DMS79 (cell line): ENCODE data around the gene SGCD.

Experiments used
- DNase-seq: peaks from one replicate; lab custom pipeline; 2025; lab: John Stamatoyannopoulos, UW

Gene SGCD

DNA sequence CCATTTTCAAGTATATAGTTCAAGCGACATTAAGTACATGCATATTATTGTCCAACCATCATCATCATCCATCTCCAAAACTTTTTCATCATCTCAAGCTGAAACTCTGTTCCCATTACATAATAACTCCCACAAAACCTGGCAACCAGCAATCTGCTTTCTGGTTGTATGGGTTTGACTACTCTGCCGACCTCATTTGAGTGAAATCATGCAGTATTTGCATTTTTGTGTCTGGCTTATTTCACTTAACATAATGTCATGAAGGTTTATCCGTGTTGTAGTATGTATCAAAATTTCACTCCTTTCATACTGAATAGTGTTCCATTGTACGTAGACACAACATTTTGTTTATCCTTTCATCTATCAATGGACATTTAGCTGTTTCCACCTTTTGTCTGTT lies 74.8 kb downstream of the SGCD start:
- no peak for DNase-seq

DNA sequence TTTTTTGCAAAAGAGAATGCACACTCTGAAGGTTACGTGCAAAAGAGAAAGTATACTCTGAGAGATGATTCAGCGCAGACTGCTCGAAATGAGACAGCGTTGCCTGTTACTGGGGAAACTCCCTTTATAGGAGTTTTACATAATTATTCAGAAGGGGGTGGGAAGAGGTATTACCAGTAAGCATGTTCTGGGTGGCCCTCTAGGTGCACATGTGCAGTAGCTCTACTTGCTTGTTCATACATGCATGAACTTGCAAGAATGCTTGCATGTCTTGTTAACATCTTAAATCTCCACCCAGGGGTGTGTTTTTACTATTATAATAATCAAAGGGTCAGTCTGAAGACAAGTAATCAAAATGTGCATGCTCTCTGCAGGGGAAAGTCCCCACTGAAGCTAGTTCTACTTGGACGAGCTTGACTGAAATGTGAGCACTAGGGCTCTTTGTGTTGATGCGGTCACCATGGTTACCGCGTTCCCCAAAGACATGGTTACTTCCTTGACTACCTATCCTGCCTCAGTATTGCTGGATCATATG lies 75.5 kb downstream of the SGCD start:
- DNase-seq, result no peak

DNA sequence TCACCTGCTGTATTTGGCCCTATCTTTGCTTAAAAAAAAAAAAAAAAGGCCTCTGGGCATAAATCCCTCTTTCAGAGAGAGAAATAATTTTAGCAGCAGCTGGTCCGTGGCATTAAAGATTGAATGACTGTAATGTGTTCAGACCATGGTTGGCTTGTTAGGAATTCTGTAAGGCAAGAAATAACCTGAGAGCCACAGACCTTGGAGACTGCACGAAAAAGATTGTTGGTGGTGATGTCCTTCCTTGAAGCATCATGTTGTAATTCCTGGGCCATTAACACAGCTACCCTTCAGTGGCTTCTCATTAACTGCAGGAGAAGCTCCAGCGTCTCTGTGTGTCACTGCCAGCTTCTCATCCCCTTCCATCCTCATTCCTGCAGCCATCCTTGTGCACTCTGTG lies 79.0 kb downstream of the SGCD start:
- no peak for DNase-seq

DNA sequence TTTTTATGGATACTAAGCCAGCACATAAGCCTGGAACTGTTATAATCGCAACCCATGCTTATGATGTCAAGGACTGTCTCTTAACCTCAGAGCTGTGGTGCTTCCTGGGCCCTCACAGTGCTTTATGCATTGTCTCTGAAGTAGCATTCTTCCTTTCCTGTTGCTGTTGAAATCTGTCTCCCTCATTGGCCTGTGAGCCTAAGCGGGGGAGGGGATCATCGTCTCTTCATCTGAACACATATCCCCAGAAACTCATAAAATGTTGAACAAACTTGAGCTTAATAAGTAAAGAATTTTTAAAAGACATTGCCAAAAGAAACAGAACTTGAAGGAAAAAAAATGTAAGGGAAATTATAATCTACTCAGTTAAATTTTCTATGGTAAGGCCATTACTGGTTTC lies 80.3 kb downstream of the SGCD start:
- DNase-seq, result no peak

DNA sequence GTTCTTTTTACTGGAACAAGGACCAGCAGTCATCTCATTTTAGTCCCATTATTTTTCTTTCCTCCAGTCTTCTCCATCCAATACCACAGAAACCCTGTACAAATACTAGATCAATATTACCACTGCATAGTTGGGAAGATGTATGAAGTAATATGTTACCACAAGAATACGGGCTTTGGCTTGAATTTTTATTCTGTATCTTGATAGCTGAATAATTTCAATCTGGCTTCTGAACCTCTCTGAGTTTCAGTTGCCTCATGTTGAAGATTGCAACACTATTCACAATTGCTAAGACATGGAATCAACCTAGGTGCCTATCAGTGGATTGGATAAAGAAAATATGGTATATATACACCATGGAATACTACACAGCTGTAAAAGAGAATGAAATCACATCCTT lies 82.9 kb downstream of the SGCD start:
- no peak for DNase-seq

DNA sequence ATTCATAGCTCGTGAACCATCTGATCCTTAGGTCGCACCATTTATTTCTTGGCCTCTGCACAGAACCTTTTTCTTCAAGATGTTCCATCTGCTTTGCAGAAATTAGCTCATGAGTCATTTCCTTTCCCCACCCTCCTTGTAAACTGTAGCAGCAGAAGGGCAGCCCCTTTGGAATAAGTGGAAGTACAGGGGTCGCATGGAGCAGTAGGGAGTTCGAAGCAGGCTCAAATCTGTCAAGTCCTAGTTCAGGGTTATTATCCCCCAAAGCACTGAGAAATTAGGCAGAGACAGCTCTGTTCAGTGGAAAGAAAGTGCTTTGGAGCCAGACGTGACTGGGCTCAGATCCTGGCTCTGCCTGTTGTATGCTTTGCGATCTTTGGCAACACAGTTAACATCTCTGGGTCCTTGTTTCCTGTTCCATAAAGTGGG lies 84.2 kb downstream of the SGCD start:
- no peak for DNase-seq

DNA sequence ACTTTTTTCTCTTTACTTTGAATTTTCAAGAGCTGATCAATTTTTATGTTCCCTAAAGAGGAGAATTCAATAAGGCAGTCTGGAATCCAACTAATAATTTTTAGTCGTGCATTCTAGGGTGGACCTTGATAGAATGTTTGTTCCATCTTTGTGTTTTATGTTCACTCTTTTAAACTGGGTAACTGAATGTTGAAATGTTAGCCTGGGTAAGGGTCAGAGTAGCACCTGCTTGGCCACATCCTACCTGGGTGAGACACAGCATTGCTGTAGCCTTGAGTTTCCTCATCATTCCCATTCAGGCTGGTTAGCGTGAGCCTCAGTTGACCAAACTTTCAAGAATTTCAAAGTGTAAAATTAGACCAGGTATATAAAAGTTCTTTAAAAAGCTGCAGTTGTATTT lies 85.0 kb downstream of the SGCD start:
- no peak for DNase-seq

DNA sequence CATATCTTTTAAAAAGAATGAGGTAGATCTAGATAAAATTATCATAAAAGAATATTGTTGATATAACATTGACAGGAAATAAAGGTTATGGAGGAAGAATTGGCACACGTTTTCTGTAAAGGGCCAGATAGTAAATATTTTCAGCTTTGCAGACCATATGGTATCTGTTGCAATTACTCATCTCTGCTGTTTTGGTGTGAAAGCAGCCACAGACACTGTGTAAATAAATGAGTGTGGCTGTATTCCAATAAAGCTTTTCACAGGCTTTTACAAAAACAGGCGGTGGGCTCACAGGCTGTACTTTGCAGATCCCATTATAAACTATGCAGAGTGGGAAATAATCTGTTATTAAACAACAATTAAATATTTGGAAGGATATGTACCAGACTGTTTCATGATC lies 87.4 kb downstream of the SGCD start:
- no peak for DNase-seq

DNA sequence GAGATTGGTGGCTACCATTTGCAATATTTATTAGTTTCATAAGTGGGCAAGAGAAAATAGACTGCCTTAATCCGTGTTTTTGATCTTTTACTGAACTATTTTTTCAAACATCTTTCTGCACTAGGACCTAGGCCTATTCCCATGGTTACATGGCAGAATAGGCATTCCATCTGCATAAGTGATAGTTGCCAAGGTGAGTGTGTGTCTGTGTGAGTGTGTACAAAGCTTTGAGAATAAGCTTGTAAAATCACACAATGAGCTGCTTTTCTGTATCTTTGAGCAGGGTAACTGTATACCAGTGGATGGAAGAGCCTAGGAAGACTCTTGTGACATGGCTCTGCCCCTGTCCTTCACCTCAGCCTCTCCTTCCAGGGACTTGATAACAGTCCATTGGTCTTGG lies 92.7 kb downstream of the SGCD start:
- no peak for DNase-seq

DNA sequence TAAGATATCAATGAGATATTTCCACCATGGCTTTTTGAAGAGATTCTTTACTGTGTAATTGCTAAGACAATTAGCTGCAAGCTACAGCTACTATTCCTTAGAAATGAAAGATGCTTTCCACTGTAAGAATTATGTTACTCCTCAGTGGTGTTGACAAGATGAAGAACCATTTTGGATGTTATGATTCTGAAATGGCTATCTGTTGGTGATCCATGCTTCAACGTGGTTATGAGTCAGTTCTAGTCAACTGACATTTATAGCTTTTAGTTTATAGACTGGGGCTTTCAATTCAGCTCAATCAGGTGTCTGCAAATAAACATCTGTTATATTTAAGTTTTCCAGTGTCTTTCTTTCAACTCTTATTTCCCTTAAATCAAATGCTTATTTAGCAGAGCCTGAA lies 93.7 kb downstream of the SGCD start:
- no peak for DNase-seq

DNA sequence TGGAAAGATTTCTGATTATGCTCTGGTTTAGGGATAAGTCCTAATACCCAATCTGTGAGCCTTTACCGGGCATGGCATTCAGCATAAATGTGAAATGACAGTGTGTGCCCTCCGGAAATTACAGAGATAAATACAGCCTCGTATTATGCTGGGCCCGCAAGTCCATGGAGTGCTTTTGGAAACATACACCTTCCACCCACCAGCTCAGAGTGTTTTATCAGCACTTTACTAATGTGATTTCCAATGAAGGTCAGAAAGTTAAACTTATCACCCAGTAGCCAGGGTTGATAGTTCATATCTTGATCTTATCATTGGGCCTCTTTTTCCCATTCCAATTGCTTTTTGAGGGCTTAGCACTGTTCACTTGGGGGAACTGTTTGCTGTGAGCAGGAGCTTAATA lies 94.8 kb downstream of the SGCD start:
- DNase-seq, result no peak

DNA sequence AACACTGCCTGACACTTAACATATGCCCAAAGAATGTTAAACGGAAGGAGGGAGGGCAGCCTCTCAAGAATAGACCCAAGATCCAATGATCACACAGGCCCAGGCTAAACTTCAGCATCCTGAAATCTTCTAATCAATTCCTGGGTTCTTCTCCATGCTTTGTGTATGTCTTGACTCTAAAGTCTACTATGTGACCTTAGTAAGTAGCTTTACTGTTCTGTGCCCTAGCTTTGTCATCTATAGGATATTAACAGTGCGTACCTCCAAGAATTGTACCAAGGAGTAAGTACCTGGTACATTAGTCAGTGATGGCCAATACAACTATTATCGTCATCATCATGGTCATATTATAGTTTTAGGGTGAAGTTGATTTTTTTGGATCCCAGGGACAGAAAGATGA lies 96.6 kb downstream of the SGCD start:
- no peak for DNase-seq

DNA sequence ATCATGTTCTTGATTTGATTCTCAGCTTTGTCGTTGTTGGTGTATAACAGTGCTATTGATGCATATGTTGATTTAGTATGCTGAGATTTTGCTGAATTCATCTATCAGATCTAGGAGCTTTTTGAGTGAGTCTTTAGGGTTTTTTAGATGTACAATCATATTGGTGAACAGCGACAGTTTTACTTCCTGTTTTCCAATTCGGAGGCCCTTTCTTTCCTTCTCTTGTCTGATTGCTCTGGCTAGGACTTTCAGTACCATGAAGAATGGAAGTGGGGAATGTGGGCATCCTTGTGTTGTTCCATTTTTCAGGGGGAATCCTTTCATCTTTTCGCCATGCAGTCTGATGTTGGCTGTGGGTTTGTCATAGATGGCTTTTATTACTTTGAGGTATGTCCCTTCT lies 100.4 kb downstream of the SGCD start:
- no peak for DNase-seq

DNA sequence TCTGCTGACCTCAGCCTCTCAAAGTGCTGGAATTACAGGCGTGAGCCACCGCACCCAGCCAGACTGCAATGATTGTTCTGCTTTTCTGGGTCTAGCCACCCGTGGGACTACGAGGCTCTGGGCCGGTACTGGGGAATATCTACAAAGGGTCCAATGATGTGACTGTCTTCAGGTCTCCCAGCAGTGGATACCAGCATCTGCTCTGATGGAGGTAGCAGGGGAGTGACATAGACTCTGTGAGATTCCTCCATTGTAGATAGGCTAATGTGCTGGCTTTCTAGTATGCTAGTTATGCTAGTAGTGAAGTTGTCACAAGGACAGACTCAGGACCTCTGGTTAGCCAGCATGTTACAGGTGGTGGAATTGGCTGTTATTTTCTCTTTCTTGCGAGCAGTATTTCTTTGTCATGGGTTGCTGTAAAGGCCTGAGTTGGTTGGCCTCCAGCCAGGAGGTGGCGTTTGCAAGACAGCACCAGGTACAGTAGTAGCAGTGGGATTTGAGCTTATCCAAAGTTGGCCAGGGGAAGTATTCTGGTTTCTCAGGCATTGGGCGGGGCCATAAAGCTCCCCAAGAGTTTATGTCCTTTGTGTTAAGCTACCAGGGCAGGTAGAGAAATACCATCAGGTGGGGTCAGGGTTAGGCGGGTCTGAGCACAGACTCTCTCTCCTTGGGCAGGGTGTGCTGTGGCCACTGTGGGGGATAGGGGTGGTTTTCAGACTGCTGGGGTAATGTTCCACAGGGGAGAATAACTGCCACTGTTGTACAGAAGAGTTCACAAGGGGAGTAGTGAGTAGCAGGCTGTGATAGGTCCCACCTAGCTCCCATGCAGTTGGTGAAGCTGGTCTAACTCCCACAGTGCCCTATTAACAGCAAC lies 105.2 kb downstream of the SGCD start:
- no peak for DNase-seq

DNA sequence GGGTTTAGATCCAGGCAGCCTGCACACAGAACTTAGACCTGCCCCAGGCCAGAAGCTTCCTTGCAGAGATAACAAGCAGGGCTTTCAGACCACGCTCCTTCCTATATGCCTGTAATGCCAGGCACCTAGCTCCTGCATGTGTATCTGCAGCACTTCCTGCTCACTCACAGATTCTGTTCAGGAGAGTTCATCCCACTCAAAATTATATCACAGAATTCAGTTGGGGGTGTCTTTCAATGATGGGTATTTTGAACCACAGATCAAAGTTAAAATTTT lies 105.8 kb downstream of the SGCD start:
- DNase-seq, result no peak

DNA sequence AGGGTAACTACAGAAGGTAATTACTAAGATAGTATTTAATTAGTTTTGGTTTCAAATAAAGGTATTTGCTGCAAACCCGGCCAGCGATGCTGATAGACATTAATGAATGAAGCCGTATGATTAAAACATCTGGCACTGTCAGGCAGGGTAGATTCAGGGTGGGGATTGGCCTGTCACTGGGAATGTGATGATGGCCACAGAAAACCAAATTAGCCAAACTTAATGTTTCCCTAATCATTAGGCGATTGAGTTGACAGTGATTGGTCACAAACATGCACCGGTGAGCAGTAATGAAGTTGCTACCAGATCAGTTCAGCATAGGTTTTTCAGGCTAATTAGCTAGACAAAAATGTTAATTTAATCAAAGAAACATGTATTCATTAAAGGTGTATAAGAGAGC lies 107.5 kb downstream of the SGCD start:
- DNase-seq, result no peak

DNA sequence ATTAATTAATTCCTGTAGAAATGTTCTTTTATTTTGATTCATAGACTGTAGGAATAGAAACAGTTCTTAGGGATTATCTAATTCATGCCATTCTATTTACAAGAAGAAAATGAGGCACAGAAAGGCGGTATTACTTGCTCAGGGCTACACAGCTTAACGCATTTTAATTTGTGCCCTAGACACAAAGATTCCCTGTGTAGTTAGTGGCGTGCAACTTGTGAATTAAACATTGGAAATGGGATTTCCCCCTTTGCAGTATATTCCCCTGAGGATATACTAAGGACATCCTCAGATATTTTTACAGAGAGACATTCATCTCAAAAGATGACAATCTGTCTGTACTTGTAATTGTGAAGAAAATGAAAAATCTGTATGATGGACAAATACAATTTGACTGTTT lies 108.1 kb downstream of the SGCD start:
- DNase-seq, result no peak

DNA sequence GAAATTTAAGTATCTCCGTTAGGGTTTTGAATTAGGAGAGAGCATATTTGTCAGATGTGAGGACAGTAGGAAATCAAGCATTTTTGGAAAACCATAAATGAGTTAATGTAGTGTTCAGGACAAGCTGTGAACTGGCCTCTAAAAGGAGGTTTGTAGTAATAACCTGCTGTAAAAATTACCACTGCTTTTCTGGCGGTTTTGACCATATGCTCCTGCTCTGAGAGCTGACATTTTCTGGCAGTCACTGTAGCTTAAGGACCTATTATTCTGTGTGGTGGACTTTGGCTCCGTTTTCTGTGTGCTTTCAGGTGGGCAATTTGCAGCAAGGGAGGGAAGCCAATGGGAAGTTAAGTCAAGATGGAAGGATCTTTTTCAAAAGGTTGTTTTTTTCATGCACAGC lies 111.1 kb downstream of the SGCD start:
- no peak for DNase-seq

DNA sequence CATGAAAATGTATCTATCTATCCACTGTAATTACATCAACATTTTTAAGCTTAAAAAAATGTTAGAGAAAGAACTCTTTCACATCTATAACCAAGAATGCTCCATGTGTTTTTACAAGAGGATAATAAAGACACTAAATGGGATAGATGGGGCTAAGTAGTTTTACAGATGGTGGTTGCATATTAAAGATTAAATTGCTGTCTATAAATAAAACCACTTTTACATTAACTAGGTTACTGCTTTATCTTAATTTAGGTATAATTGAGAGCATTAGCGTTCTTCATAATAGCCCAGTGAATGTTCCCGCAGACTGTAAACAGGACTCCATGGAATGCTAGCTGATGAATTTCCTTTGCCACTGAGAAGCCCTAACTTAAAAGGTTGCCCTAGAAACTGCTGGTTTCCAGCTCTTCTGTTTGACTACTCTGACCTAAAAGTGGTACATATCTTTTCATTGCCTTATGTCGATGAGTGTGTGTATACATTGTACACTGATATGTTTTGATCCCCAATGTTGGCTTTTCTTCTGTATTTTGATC lies 117.9 kb downstream of the SGCD start:
- DNase-seq, result no peak

DNA sequence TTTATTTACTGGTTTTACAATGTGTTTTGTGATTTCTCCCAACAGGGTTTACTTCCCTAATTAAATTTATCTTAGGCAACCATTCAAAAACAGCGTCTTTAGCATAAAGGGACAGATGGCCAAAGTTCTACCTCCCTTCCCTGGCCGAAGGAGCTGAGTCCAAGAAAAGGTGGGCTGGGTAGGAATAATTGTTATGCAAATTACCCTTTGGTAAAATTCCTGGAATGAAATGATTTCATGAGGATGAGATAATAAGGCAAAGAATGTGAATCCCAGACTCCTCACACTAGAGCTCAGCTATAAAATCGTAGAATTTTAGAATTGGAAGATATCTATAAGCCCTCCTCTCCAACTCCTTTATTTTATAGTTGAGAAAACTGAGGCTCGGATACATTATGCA lies 119.6 kb downstream of the SGCD start:
- no peak for DNase-seq

DNA sequence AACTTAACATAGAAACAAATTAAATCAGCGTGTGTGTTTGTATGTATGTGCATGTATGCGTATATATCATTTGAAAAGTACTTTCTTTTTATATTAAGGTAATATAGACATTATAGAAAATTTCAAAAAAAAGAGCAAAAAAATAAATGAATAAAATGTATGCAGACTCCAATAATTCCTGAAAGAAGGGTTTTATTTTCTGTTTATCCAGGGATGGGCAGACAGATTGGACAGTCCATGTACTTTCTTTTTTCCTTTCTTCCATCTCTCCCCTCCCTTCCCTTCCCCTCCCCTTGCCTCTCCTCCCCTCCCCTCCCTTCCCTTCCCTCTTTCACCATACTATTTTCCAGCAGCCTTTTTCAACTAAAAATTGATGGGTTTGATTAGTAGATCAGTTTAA lies 123.8 kb downstream of the SGCD start:
- no peak for DNase-seq

DNA sequence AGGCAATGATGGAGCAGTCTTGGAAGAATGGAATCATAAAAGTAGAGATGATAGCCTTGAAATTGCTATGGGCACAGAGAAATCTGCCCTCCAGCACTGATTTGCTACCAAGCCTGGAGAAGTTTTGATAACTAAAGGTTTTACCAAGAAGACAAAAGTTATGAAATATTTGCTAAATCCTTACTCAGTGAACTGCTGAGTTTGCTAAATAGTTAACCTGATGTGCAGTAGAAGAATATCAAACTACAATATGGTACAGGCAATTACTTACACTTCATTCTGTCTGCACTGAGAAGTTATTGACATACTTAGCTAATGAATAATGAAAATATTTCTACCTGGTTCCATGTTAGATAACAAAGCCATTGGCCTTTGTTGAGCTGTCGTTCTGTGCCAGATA lies 124.5 kb downstream of the SGCD start:
- no peak for DNase-seq

DNA sequence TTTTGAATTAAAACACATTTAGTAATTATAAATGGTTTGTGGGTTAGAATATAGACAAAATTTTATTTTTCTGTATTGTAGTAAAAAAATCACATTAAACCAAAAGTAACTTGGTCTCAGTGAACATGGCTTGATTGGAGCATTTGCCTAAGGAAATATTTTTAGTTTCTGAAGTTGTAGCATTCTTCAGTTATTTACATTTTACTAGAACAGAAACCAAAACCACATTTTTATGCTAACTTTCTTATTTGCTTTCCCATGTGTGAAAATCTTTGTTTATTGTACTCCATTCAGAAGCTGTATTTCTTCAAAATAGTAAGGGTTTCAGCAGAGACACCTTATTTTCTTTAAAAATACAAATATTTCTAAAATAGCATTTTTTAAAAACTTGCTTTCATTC lies 129.9 kb downstream of the SGCD start:
- DNase-seq, result no peak

DNA sequence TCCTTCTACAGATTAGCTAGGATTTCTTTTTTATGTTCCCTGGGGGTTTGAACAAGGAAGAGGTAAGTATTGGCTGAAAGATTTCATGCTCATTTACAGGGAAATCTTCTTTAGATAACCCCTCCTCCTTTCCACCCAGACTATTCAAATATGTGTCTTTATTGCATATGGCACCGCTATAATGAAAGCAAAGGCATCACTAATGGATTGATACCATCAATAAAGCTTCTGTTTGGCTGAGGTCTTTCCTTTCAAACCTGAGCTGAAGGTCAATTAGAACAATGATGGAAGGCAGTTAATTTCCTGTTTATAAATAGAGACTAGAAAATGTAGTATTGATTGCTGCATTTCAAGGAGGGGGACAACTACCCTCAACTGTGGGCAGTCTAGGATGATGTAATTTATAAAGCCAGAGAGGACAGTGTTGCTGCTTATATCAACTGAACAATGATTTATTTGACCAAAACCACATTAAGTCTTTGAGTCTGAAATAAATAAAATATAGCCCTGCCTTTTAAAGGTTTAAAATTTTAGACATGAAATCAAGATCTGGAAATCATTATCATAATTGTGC lies 132.9 kb downstream of the SGCD start:
- no peak for DNase-seq
